Activated T-cell treated with anti-CD3 and anti-CD28 coated beads, Interleukin-2, amount 50 U/mL, for 4 hours (primary cell): Measurements from ENCODE around the gene NFKBIZ. TPM values are rescaled to one million over a fixed set of nuclear protein-coding genes. Genes with fewer than 3 reads are reported as not detected.
A peak's percentile ranks its signal among the peaks of the same experiment; 100 is the strongest.
"Not testable (repeated sequence)": the region's sequence is repeated elsewhere in the genome, so short reads cannot be mapped to it uniquely, and the experiment has no call there.

Experiments
- ATAC-seq, 2 donors: fragments of 200-7000 bp; cut with Tn5 transposase; one replicate each; pipeline ENCODE4 v1.10.0; 2021
- DNase-seq: peaks from one replicate; pipeline ENCODE4 v3.0.0-alpha.2; 2020
- H3K27me3 Mint-ChIP-seq: one replicate; pipeline ENCODE4 v1.8.0; 2021; ENCODE audit warnings: low read depth, mixed read lengths
- H3K36me3 Mint-ChIP-seq: one replicate; pipeline ENCODE4 v1.8.0; 2022; ENCODE audit warnings: mixed read lengths; ENCODE audit not compliant: insufficient read depth
- H3K4me1 Mint-ChIP-seq: one replicate; pipeline ENCODE4 v1.8.0; 2021; ENCODE audit warnings: low read depth, mixed read lengths
- H3K4me3 Mint-ChIP-seq: one replicate; pipeline ENCODE4 v1.8.0; 2021; ENCODE audit warnings: mild to moderate bottlenecking, moderate library complexity, mixed read lengths
- H3K9me3 Mint-ChIP-seq: one replicate; pipeline ENCODE4 v1.8.0; 2021; ENCODE audit warnings: mixed read lengths
- total RNA-seq, 3 donors: library from RNA; stranded (reverse); gene quantifications; one replicate each; pipeline ENCODE4 v1.2.1, GENCODE V29; 2021

The NFKBIZ gene
- total RNA-seq, 3 donors from 2014 or later = 54.9 to 93.3 (median 88.8) TPM

DNA sequence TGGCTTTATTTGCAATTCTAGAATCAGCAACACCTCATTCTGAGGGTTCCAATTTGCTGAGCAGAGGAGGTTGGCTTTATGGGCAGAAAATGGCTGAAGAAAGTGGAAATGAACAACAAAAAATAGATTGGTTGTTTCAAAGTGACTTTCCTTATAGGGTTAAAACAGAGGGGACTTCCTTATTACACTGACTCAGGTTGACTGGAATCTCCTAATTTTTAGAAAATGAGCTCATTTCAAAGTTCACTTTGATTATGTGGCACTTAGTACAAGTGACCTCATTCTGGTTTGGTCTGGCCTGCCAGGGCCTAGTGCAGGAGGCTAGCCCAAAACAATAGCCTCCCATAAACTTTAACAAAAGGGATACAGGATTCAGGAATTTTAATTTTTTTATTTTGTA lies 41.4 kb downstream of the NFKBIZ start:
- no peaks in the 10 kb centered on the region for H3K9me3 Mint-ChIP-seq
- H3K36me3 Mint-ChIP-seq = no peaks in the 10 kb centered on the region
- DNase-seq (no peak), ATAC-seq (peak; percentile 63 to 74)
- peaks cover 1% of the 10 kb centered on the region for H3K4me1 Mint-ChIP-seq
- H3K4me3 Mint-ChIP-seq = no peak overlapping the region
- H3K27me3 Mint-ChIP-seq = no peaks in the 10 kb centered on the region

DNA sequence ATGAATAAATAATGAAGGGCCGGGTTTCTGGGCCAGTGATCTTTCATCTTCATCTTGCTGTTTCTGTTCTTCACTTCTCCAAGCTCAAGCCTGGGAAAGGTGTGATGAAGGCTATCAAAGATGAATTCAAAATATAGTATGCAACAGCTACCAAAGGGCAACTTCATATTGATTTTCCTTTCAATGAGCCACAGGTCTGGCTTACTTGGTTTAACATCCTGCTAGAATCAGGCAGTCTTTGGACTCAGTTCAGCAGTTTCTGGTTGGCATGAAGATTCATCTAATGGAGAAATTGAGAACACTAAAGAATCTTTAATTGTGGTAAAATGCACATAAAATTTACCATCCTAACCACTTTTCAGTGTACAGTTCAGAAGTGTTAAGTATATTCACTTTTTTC lies 43.3 kb downstream of the NFKBIZ start:
- ATAC-seq = no peak
- DNase-seq = no peak
- Mint-ChIP-seq H3K27me3 (no peaks in the 10 kb centered on the region), H3K4me3 (no peak overlapping the region), H3K36me3 (peaks cover 2% of the 10 kb centered on the region), H3K9me3 (no peaks in the 10 kb centered on the region), H3K4me1 (peaks cover 1% of the 10 kb centered on the region)

DNA sequence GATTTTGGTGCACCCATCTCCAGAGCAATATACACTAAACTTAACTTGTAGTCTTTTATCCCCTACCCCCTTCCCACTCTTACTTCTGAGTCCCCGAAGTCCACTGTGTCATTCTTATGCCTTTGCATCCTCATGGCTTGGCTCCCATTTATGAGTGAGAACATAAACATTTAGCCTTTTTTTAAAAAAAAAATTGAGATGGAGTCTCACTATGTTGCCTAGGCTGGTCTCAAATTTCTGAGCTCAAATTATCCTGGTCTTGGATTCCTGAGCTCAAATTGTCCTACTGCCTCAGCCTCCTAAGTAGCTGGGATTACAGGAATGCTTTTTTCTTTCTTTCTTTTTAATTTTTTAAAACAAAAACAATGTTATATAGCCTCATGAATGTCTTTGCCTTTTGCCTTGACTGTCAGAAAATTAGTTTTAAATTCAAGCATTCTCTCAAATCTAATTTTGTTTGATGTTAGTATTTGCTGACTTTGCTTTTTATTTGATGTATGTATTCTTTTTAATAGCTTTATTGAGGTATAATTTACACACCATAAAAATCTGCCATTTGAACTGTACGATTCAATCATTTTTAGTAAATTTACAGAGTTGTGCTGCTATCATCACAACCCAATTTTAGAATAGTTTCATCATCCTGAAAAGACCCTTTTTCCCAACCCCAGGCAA lies 46.9 kb downstream of the NFKBIZ start:
- Mint-ChIP-seq H3K9me3 (no peaks in the 10 kb centered on the region), H3K36me3 (peaks cover 2% of the 10 kb centered on the region), H3K4me1 (peaks cover 1% of the 10 kb centered on the region), H3K4me3 (no peak overlapping the region), H3K27me3 (no peaks in the 10 kb centered on the region)
- DNase-seq (no peak), ATAC-seq (no peak)

DNA sequence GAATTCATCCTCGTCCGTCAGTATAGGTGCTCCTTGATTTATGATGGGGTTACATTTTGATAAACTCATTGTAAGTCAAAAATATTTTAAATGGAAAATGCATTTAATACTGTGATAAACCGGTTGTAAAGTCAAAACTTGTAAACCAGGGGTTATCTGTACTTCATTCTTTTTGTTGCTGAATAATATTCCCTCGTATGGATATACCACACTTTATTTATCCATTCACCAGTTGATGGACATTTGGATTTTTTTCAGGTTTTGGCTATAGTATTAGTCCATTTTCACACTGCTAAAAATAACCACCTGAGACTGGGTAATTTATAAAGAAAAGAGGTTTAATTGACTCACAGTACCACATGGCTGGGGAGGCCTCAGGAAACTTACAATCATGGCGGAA lies 47.7 kb downstream of the NFKBIZ start:
- no peaks in the 10 kb centered on the region for H3K27me3 Mint-ChIP-seq

DNA sequence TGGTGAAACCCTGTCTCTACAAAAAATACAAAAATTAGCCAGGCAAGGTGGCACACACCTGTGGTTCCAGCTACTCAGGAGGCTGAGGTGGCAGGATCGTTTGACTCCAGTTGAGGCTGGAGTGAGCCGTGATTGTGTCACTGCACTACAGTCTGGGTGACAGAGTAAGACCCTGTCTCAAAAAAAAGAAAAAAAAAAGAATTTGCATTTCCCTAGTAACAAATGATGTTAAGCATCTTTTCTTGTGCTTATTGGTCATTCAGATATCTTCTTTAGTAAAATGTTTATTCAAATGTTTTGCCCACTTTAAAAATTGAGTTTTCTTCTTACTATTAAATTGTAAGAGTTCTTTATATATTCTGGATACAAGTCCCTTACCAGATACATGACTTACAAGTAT lies 48.7 kb downstream of the NFKBIZ start:
- Mint-ChIP-seq H3K36me3 (peaks cover 2% of the 10 kb centered on the region), H3K4me1 (peaks cover 4% of the 10 kb centered on the region), H3K4me3 (no peak overlapping the region), H3K27me3 (no peaks in the 10 kb centered on the region), H3K9me3 (no peaks in the 10 kb centered on the region)
- ATAC-seq (no peak), DNase-seq (no peak)

More for the DNA sequence above, 47.7 kb downstream of the NFKBIZ start:
- H3K4me1 Mint-ChIP-seq = peaks cover 4% of the 10 kb centered on the region
- ATAC-seq (no peak), DNase-seq (no peak)
- H3K36me3 Mint-ChIP-seq = peaks cover 2% of the 10 kb centered on the region
- H3K9me3 Mint-ChIP-seq = no peaks in the 10 kb centered on the region
- no peak overlapping the region for H3K4me3 Mint-ChIP-seq

DNA sequence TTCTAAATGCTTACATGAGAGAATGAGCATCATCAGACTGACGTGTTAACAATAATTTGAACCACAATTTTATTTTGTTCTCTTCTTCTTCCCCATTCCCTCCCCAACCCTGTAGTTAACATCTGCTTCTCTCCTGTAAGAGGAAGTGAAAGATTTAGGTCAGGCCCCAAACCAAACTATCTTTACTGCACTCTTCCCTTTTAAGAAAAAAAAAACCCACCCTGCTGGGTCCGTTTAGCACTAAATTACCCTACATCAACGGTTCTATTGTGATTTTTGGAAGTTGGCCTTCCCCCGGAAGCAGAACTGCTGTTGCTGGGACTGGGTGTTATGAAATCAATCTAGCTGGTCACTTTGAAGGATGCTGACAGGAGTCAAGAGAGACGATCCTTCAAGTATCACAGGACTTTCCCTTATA lies 49.4 kb downstream of the NFKBIZ start:
- no peak for DNase-seq
- no peaks in the 10 kb centered on the region for H3K27me3 Mint-ChIP-seq
- no peak overlapping the region for H3K4me3 Mint-ChIP-seq

DNA sequence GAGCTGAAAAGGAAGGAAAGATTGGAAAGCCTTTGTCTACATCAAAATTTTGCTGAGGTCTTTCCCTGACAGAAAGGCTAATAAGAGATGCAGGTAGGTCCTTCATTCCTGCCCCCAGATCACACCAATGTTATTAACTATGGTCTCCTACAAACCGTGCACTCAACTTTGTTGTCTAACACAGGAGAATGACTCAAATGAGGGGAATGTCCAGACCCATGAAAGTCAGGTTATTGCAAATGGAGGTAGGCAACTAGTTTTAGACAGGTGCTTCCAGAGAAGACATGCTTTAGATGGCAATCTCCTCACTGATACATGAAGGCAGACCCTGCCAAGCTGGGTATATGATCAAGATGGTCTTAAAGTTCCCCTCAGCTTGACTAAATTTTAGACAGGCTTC lies 51.0 kb downstream of the NFKBIZ start:
- DNase-seq (no peak), ATAC-seq (no peak)
- Mint-ChIP-seq H3K27me3 (no peaks in the 10 kb centered on the region), H3K4me1 (peaks cover 4% of the 10 kb centered on the region), H3K9me3 (no peaks in the 10 kb centered on the region), H3K36me3 (peaks cover 2% of the 10 kb centered on the region), H3K4me3 (no peak overlapping the region)

More for the DNA sequence above, 49.4 kb downstream of the NFKBIZ start:
- peaks cover 4% of the 10 kb centered on the region for H3K4me1 Mint-ChIP-seq
- no peak for ATAC-seq
- H3K9me3 Mint-ChIP-seq = no peaks in the 10 kb centered on the region
- peaks cover 2% of the 10 kb centered on the region for H3K36me3 Mint-ChIP-seq

DNA sequence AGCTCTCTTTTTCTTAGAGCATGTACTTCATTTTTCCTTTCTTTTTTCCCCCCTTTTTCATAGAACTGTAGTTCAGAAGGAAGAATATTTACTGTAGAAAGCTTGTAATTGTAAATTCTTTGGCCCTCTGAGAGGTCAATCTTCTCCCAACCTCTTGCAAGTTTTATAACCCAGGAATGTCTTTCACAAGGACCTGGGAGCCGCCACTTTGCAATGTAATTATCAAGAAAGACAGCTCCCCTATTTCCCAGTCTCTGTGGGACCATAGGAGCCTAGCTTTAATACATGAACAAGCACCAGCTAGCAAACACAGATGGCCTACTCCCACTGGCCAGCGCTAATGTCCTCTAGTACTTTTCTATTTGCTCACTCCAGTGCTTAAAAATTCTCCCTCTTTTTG lies 51.4 kb downstream of the NFKBIZ start:
- peaks cover 4% of the 10 kb centered on the region for H3K4me1 Mint-ChIP-seq
- no peaks in the 10 kb centered on the region for H3K9me3 Mint-ChIP-seq
- peaks cover 3% of the 10 kb centered on the region for H3K36me3 Mint-ChIP-seq
- H3K27me3 Mint-ChIP-seq = no peaks in the 10 kb centered on the region
- DNase-seq = no peak
- no peak for ATAC-seq
- H3K4me3 Mint-ChIP-seq = no peak overlapping the region

DNA sequence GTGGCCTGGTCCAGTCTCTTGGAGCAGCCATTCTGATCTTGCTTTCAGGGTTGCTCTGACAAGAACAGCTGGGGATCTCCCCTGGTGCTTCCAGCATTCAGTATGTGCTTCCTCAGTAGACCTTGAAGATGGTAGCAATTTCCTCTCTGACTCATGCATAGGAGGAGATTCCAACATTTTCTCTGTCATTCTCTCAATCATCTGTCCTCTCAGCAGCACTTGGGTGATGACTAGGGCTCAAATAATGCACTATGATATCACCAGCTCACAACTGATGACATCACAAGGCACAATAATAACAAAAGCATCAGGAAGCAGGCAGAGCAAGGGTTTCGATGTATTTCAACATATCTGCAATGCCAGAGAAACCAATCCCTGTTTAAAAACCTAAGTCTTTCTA lies 52.7 kb downstream of the NFKBIZ start:
- DNase-seq (no peak), ATAC-seq (peak; percentile 50 to 57)
- Mint-ChIP-seq H3K4me3 (no peak overlapping the region), H3K27me3 (no peaks in the 10 kb centered on the region), H3K36me3 (peaks cover 3% of the 10 kb centered on the region), H3K4me1 (peaks cover 4% of the 10 kb centered on the region), H3K9me3 (no peaks in the 10 kb centered on the region)

DNA sequence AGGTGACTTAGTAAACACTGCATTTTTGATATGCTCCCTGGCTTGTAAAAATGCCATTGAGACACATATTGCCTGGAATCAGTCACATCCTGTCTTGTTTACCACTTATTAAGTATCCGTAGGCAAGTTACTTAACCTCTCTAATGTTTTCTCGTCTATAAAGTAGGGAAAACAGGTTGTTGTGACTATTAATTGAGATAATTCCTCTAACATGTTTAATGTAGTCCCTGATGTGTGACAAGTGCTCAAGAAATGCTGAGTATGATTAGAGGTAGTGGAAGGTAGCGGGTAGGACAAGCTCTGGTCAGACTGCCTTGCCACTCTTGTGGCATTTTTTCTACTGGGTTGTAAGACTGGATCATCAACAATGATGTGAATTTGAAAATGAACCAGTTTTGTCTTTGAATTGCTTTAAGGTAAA lies 54.1 kb downstream of the NFKBIZ start:
- no peak for ATAC-seq

DNA sequence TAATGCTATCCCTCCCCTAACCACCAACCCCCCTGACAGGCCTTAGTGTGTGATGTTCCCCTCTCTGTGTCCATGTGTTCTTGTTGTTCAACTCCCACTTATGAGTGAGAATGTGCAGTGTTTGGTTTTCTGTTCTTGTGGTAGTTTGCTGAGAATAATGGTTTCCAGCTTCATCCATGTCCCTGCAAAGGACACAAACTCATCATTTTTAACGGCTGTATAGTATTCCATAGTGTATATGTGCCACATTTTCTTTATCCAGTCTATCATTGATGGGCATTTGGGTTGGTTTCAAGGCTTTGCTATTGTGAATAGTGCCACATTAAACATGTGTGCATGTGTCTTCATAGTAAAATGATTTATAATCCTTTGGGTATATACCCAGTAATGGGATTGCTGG lies 56.3 kb downstream of the NFKBIZ start:
- not testable (repeated sequence) for H3K36me3 Mint-ChIP-seq, H3K4me3 Mint-ChIP-seq

More for the DNA sequence above, 54.1 kb downstream of the NFKBIZ start:
- Mint-ChIP-seq H3K4me3 (no peak overlapping the region), H3K27me3 (no peaks in the 10 kb centered on the region), H3K9me3 (no peaks in the 10 kb centered on the region), H3K36me3 (peaks cover 1% of the 10 kb centered on the region), H3K4me1 (peaks cover 4% of the 10 kb centered on the region)
- DNase-seq = no peak

More for the DNA sequence above, 56.3 kb downstream of the NFKBIZ start:
- DNase-seq, ATAC-seq, H3K27me3 Mint-ChIP-seq, H3K9me3 Mint-ChIP-seq, H3K4me1 Mint-ChIP-seq: not testable (repeated sequence)

Other genes starting within 250 kb of the NFKBIZ start
- 10 to 100 TPM; 24.1 to 25.8 (median 24.8) TPM for gene ZBTB11, start 172.4 kb upstream of the NFKBIZ start, total RNA-seq
- 1,000 to 10,000 TPM; 2,191 to 2,257 (median 2,224) TPM for gene RPL24, start 162.8 kb upstream of the NFKBIZ start, total RNA-seq
- gene CEP97, start 124.9 kb upstream of the NFKBIZ start, total RNA-seq = 10 to 100 TPM; 11.8 to 14.1 (median 12.9) TPM
- gene NXPE3, start 70.3 kb upstream of the NFKBIZ start, total RNA-seq = 10 to 100 TPM; 13.8 to 14.1 (median 13.8) TPM